ENCODE data around the gene ERCC4.

Gene ERCC4

GRCh38 chr16:13995194-13995593, 75.2 kb downstream of the ERCC4 start:
- no peak for DNase-seq

- no peak for DNase-seq
These were observed 76.9 kb downstream of the ERCC4 start for GRCh38 chr16:13996778-13997288.

GRCh38 chr16:13997526-13997925, 77.6 kb downstream of the ERCC4 start:
- DNase-seq: no peak

- DNase-seq: no peak
These were observed 78.0 kb downstream of the ERCC4 start for GRCh38 chr16:13997933-13998332.

GRCh38 chr16:13999071-13999894, 79.3 kb downstream of the ERCC4 start:
- no peak for DNase-seq

- no peak for DNase-seq
These were observed 80.0 kb downstream of the ERCC4 start for GRCh38 chr16:13999895-14000425.

- no peak for DNase-seq
These were observed 81.6 kb downstream of the ERCC4 start for GRCh38 chr16:14001521-14001920.
